ENCODE results near the gene KLRK1.
"Not testable (repeated sequence)": the region's sequence is repeated elsewhere in the genome, so short reads cannot be mapped to it uniquely, and the experiment has no call there.

The KLRK1 gene

DNA sequence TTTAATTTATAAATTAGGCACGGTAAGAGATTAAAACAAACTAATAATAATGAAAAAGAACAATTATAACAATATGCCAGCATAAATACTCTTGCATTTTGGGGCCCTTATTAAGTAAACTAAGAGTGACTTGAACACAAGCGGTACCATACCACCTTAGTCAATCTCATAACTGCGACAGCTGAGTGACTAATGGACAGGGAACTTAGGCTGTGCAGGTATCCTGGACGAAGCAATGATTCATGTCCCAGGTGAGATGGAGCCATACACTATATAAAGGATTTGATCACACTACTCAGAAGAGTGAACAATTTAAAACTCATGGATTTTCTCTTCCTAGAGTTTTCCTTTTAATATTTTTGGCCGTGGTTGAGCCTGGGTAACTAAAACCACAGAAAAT lies 15.5 kb upstream of the KLRK1 start:
- H3K4me3 ChIP-seq (ENCODE audit: low read depth, low read length), result no peak overlapping the region
- TF ChIP-seq, protein P1, sequence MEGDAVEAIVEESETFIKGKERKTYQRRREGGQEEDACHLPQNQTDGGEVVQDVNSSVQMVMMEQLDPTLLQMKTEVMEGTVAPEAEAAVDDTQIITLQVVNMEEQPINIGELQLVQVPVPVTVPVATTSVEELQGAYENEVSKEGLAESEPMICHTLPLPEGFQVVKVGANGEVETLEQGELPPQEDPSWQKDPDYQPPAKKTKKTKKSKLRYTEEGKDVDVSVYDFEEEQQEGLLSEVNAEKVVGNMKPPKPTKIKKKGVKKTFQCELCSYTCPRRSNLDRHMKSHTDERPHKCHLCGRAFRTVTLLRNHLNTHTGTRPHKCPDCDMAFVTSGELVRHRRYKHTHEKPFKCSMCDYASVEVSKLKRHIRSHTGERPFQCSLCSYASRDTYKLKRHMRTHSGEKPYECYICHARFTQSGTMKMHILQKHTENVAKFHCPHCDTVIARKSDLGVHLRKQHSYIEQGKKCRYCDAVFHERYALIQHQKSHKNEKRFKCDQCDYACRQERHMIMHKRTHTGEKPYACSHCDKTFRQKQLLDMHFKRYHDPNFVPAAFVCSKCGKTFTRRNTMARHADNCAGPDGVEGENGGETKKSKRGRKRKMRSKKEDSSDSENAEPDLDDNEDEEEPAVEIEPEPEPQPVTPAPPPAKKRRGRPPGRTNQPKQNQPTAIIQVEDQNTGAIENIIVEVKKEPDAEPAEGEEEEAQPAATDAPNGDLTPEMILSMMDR (IDR thresholded peaks at IDR 0.05; ENCODE audit: low read depth, low read length), result no peak

DNA sequence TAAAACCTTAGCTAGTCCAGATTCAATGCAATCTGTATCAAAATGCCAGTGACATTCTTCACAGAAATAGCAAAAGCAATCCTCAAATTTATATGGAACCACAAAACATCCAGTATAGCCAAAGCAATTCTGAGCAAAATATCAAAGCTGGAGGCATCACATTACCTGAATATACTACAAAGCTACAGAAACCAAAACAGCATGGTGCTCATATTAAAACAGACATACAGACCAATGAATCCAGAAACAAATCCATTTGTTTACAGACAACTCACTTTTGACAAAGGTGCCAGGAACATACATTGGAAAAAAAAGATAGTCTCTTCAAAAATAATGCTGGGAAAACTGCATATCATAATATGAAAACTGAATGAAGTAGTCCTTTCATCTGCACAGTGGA lies 15.0 kb upstream of the KLRK1 start:
- TF ChIP-seq, protein P1 (IDR thresholded peaks at IDR 0.05; ENCODE audit: low read depth, low read length), result no peak
- H3K4me3 ChIP-seq (ENCODE audit: low read depth, low read length), result no peak overlapping the region

DNA sequence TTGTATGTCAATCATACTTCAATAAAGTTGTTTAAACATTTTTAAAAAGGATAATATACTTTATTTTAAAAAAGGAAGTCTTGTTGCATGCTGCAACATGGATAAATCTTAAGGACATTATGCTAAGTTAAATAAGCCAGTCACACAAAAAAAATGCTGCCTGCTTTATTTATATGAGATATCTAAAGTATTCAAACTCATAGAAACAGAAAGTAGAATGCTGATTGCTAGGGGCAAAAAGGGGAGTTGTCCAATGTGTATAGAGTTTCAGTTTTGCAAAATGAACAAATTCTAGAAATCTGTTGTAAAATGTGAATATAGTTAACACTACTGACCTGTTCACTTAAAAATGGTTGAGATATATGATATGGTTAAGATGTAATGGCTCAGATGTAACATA lies 11.0 kb upstream of the KLRK1 start:
- TF ChIP-seq, protein P1 (IDR thresholded peaks at IDR 0.05; ENCODE audit: low read depth, low read length), result no peak
- no peak overlapping the region for H3K4me3 ChIP-seq (ENCODE audit: low read depth, low read length)

DNA sequence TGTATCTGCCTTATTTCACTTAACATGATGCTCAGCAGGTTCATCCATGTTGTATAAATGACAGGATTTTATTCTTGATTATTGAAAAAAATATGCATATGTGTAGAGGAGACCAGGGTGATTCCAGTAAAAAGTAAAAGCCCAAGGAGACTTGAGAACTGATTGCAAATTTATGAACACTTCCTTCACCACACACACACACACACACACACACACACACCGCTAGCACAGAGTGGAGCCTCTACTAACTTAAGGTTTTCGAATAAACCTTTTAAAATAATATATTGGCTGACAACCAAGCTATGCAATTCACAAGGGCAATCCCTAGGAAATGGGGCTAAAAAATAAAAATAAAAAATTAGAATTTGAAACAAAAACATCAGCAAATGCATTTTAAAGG lies 8.3 kb upstream of the KLRK1 start:
- H3K4me3 ChIP-seq (ENCODE audit: low read depth, low read length), result no peak overlapping the region
- TF ChIP-seq, protein P1 (IDR thresholded peaks at IDR 0.05; ENCODE audit: low read depth, low read length), result no peak

DNA sequence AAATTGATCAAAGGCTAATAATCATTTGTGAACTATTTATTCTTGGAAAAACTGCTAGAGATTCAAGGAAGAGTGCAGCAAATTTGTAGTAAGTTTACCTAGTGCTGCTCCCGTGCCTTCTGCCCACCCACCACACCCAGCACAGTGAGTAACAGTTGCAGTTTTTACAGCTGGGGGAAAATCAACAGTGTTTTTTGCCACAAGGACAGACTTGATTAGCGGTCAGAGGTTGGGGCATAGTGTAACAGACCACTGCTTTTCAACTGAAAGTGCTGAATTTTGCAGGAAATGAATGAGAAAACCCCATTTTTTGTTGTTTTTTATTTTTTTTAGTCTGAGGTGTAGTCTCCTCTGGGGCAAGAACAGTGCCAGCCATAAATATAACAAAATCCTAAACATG lies 7.5 kb upstream of the KLRK1 start:
- H3K4me3 ChIP-seq (ENCODE audit: low read depth, low read length), result no peak overlapping the region
- TF ChIP-seq, protein P1 (IDR thresholded peaks at IDR 0.05; ENCODE audit: low read depth, low read length), result no peak

DNA sequence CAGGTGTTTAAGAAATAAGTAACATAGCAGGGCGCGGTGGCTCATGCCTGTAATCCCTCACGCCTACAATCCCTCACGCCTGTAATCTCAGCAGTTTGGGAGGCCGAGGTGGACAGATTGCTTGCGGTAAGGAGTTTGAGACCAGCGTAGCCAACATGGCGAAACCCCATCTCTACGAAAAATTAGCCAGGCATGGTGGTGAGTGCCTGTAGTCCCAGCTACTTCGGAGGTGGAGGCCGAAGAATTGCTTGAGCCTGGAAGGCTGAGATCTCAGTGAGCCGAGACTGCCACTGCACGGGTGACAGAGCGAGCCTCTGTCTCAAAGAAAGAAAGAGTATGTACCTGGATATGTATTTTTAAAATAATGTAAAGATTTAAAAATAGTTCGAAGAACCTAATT lies 6.3 kb upstream of the KLRK1 start:
- H3K4me3 ChIP-seq (ENCODE audit: low read depth, low read length), result not testable (repeated sequence)

DNA sequence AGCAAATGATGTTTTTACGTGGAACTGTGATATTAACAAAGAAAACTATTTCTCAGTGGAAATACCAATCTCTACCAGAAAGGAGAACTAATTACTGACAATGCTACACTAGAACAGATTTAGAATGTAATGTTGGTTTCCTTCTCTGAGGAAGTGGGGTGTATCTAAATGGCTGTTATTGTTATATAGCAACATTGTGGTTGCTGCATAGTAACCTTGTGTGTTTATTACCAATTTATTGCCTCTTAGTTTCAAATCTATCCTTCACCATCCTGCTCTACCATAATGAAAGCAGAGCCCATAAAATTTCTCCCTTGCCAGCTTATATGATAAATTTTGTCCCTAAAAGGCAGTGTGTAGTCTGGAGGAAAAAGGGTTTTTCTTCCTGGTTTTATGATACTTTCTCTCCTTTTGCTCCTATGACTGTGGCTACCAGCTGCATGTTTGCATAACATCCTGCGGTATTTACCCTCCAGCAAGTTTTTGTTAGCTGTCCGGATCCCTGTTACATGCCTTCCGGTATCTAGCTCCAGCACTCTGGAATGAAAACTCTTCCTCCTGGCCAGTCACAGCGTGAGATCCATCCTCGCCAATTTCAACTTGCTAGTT lies 5.7 kb upstream of the KLRK1 start:
- TF ChIP-seq, protein P1 (IDR thresholded peaks at IDR 0.05; ENCODE audit: low read depth, low read length), result no peak
- H3K4me3 ChIP-seq (ENCODE audit: low read depth, low read length), result no peak overlapping the region

DNA sequence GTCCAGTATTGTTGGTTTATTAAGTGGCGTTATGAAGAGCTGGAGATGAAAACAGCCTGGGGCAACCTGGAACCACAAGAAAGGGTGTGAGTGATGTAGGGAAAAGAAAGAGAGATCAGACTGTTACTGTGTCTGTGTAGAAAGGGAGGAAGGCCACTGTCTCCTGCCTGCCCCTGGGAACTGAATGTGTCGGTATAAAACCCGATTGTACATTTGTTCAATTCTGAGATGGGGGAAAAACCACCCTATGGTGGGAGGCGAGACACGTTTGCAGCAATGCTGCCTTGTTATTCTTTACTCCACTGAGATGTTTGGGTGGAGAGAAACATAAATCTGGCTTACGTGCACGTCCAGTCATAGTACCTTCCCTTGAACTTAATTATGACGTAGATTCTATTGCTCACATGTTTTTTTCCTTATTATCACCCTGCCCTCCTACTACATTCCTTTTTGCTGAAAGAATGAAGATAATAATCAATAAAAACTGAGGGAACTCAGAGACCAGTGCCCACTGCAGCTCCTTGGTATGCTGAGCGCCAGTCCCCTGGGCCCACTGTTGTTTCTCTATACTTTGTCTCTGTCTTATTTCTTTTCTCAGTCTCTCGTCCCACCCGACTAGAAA lies 4.8 kb upstream of the KLRK1 start:
- not testable (repeated sequence) for H3K4me3 ChIP-seq (ENCODE audit: low read depth, low read length)
